Left lobe of liver (tissue), 2 donors: ENCODE measurements around the gene FAM107B. TPM values are rescaled to one million over a fixed set of nuclear protein-coding genes. Genes with fewer than 3 reads are reported as not detected.
"Not testable (repeated sequence)": the region's sequence is repeated elsewhere in the genome, so short reads cannot be mapped to it uniquely, and the experiment has no call there.

Experiments
- ATAC-seq: fragments of 200-7000 bp; cut with Tn5 transposase; one replicate; pipeline ENCODE4 v1.9.1; 2020; ENCODE audit warnings: mild to moderate bottlenecking, moderate library complexity
- DNase-seq: peaks from one replicate; pipeline ENCODE4 v3.0.0-alpha.2; 2020; ENCODE audit warnings: low spot score
- total RNA-seq: library from RNA; stranded (reverse); gene quantifications from one replicate; pipeline ENCODE4 v1.2.1, GENCODE V29; 2021
- donor health status: DM: no; HTN: no; CAD: no; lungs with moderate emphysema.
- donor health status: DM: no; HTN: yes; CAD: no.

The FAM107B gene
- total RNA-seq: 67.2 TPM

DNA sequence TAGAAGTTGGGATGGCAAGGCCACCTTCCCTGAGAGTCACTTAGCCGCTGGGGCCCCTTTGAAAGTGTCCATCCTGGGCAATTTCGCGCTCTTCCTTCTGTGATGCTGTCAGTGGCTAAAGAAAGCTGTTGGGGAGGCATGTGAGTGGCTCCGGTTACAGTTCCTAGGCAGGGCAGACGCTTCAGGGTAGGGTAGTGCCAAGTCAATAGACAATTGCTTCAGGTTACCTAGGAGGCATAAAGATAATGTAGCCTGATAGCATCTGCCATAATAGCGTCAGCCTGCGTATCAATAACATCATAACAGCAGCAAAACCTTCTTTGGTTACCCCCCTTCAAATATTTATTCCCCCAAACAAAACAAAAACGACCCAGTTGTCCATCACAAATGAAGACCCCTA is at the start of gene FAM107B:
FAM107B (minus strand) TSS at position 101 of the 400 bp plus-strand sequence. CDS start 234 bp downstream, outside the sequence.
- ATAC-seq (no peak), DNase-seq (no peak)

DNA sequence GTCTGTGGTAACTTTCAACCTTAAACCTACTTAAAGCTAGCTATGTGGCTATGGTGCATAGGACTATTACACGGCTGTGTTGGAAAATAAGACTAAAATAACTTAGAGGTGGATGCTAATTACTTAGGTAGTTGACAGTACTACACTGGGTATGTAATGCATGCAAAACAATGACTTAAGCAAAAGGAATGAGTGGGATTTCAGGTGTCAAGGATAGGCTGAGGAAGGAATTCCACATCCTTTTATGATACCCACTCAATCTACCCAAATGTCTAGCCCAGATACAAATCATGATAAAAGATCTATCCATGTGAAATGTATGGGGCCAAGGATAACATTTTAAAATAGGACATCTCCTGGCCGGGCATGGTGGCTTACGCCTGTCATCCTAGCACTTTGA is 49.3 kb upstream of the FAM107B start:
- DNase-seq: no peak
- no peak for ATAC-seq

DNA sequence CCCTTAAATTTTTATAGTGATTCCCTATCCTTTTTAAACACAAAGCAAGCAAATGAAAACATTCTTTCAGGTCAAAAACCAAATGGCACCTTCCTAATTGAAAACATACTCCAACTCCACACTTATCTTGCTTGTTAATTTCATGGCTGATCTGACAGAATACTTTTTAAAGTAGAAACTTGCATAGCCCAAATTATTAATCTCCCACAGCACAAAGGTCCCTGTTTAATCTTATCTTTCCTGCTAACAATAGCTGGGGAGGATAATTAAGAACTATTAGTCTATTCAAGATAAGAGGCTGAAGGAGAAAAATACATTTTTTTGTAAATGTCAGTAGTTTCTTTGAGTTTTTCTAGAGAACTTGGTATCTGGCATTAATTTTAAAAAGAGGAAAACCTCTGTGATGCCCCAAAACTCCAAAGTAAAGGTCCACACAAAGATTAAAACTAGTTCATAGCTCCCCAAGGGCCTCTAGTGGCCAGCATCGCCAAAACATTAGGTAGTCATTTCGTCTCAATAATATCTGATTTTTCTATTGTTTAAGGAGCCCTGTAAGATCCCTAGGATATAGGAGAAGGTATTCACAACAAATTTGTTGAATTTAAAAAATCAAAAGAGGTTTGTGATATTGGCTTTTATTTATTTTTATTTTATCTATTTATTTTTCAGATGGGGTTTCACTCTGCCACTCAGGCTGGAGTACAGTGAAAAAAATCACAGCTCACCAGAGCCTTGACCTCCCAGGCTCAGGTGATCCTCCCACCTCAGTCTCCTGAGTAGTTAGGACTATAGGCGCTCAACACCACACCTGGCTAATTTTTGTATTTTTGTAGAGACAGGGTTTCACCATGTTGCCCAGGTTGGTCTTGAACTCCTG is 48.4 kb upstream of the FAM107B start:
- DNase-seq (no peak), ATAC-seq (peak; percentile 67)

GRCh38 chr10:14821635-14822375 is 47.1 kb upstream of the FAM107B start:
- no peak for ATAC-seq

DNA sequence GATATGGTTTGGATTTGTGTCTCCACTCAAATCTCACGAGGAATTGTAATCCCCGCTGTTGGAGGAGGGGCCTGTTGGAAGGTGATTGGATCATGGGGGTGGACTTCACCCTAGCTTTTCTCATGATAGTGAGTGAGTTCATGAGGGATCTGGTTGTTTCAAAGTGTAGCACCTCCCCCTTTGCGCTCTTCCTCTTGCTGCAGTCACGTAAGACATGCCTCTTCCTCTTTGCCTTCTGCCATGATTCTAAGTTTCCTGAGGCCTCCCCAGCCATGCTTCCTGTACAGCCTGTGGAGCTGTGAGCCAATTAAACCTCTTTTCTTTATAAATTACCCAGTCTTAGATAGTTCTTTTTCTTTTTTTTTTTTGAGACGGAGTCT is 46.1 kb upstream of the FAM107B start:
- DNase-seq (no peak), ATAC-seq (no peak)

More at GRCh38 chr10:14821635-14822375, 47.1 kb upstream of the FAM107B start:
- no peak for DNase-seq

GRCh38 chr10:14820010-14820774 is 45.5 kb upstream of the FAM107B start:
- DNase-seq: no peak
- no peak for ATAC-seq

- not testable (repeated sequence) for ATAC-seq, DNase-seq
Measured at GRCh38 chr10:14816717-14817116, 42.0 kb upstream of the FAM107B start.

DNA sequence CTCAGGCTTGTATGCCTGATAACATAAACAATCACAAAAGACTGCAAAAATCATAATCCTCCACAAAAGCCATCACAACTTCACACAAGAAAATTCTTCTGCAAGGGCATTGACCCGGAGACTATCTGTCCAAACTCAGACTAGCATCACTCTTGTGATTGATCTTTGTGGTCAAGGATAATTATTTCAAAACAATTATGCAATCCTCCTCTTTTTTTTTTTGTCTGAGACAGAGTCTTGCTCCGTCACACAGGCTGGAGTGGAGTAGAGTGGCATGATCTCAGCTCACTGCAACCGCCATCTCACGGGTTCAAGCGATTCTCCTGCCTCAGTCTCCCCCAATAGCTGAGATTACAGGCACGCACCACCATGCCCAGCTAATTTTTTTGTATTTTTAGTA is 41.0 kb upstream of the FAM107B start:
- DNase-seq (no peak), ATAC-seq (no peak)

- no peak for DNase-seq
- no peak for ATAC-seq
Measured at GRCh38 chr10:14812271-14812670, 37.6 kb upstream of the FAM107B start.

- no peak for DNase-seq
- ATAC-seq: peak; percentile 93
Measured at GRCh38 chr10:14810969-14811953, 36.6 kb upstream of the FAM107B start.

GRCh38 chr10:14806318-14806717 is 31.6 kb upstream of the FAM107B start:
- no peak for ATAC-seq
- DNase-seq: no peak

GRCh38 chr10:14803827-14804226 is 29.1 kb upstream of the FAM107B start:
- ATAC-seq: no peak

DNA sequence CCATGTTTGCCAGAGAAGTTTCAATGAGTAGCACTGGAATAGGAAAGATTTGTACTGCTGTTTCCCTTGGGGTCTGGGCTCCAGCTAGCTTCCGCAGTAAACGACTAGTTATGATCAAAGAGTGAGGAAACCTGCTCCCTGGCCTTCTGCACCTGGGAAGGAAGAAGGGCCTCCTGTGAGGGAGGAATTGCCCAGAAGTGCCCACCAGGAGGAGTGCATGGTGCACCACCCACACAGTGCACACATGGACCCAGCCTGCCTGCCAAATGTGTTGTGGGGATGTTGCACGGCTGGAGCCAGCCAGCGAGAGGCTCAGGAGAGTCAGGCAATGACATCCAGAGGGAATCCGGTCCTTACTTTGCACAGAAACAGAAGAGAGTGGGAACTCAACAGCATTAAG is 27.0 kb upstream of the FAM107B start:
- DNase-seq (no peak), ATAC-seq (no peak)

More at GRCh38 chr10:14803827-14804226, 29.1 kb upstream of the FAM107B start:
- DNase-seq: no peak

DNA sequence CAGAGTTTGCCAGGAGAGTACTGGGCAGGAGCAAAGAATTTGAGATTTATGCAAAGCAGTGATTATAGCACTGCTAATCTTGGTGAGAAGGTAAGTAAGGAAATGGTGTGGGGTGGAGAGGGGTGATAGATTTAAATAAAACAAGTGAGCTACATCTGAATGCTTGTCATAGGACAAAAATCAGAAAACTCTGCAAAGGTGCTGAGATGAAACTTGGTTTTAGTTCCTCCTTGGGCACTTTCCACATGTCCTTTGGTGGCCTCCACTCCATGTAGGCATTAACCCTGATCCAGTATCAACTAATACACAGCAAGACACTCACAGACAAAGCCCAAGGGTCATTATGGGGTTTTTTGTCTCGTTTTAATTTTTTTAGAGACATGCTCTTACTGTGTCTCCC is 25.7 kb upstream of the FAM107B start:
- DNase-seq: no peak
- ATAC-seq: no peak

- DNase-seq (no peak), ATAC-seq (no peak)
Measured at GRCh38 chr10:14798636-14799035, 23.9 kb upstream of the FAM107B start.

DNA sequence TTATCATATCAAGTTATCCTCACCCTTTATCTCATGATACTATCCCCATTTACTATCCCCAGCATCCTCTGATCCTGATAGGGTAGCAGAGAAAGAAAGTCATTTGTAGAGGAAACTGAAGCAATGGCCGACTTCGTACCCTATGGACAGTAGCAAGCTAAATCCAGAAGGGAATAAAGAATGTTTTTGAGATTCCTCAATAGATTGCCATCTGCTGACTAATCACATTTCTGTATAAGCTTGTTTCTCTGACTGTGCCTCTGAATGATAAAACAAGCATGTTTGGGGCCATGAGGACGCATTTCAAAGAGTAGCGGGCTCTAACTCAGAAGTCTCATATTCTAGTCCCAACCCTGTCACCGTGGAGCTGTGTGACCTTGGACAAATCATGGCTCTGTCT is 13.2 kb upstream of the FAM107B start:
- DNase-seq (no peak), ATAC-seq (no peak)

- DNase-seq (no peak), ATAC-seq (no peak)
Measured at GRCh38 chr10:14784459-14785055, 9.9 kb upstream of the FAM107B start.

DNA sequence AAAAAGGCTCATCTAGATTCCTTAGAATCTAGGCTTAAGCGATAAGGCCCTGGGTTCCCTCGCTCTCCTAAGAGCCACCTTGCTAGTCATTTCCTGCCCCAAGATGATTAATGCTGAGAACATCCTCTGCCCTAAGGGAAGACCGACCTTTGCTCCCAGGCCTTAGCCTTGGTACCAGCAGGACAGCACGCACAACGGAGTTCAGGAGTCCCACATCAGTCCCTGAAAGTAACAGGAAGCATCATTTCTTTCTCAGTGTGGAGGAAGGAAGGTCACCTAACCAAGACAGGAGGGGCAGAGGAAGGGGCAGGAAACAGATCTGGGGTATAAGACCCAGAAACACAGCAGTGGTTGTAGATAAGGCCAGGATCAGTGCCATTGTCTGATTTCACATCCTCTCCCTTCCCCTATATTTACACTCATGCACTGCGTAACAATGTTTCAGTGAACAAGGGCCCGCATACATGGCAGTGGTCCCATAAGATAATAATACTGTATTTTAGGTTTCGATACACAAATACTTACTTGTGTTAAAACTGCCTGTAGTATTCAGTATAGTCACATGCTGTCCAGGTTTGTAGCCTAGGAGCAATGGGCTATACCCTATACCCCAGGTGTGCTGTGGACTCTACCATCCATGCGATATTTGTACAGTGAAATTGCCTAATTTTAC is 8.1 kb upstream of the FAM107B start:
- ATAC-seq (peak; percentile 75), DNase-seq (no peak)

- ATAC-seq: no peak
- DNase-seq: no peak
Measured at GRCh38 chr10:14781763-14782162, 7.1 kb upstream of the FAM107B start.
